VCaP (cell line): ENCODE results near the gene ETF1.

Experiments
- H3K27ac ChIP-seq: fragments of 450-650 bp; 2 replicates; pipeline ENCODE4 v1.5.1; 2017
- TF ChIP-seq, protein P1 (sequence below): fragments of 450-650 bp; conservative IDR thresholded peaks from 2 replicates; pipeline ENCODE4 v1.5.1; 2017; ENCODE audit warnings: mild to moderate bottlenecking, moderate library complexity

ETF1 gene

DNA sequence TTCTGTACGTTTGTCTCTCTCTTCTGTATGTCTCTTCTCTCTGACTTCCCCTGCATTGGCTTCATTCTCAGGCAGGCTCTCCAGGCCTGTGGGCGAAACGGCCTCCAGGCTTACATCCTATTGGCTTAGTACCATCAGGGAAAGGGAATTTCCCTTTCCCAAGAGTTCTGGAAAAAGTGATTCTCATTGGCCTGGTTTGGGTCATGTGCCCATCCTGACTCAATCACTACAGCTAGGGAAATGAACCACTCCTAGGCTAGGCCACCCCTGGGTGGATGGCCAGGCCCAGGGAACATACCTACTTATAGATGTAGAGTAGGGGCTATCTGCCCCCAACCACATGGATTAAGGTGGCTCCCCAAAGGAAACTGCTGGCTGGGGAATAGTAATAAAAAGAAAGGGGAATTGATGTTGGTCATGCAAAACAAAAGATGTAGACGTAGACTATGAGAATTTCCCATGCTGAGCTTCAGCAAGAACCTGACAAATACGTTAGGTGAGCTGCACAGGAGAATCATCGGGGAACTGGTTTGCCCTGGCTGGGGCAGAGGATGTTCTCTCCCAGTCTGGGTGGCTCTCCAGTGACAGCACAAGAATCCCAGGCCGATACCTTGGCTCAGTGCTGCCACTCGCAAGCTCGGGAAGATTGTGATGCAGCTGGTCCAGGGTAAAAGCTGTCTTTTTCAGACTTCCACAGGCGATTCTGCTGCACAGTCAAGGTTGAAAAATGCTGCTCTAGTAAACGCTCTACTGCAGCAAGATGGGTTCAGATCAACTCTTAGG is 81.5 kb downstream of the ETF1 start:
- H3K27ac ChIP-seq, result no peak overlapping the region
- TF ChIP-seq, protein P1, sequence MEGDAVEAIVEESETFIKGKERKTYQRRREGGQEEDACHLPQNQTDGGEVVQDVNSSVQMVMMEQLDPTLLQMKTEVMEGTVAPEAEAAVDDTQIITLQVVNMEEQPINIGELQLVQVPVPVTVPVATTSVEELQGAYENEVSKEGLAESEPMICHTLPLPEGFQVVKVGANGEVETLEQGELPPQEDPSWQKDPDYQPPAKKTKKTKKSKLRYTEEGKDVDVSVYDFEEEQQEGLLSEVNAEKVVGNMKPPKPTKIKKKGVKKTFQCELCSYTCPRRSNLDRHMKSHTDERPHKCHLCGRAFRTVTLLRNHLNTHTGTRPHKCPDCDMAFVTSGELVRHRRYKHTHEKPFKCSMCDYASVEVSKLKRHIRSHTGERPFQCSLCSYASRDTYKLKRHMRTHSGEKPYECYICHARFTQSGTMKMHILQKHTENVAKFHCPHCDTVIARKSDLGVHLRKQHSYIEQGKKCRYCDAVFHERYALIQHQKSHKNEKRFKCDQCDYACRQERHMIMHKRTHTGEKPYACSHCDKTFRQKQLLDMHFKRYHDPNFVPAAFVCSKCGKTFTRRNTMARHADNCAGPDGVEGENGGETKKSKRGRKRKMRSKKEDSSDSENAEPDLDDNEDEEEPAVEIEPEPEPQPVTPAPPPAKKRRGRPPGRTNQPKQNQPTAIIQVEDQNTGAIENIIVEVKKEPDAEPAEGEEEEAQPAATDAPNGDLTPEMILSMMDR, result no peak

DNA sequence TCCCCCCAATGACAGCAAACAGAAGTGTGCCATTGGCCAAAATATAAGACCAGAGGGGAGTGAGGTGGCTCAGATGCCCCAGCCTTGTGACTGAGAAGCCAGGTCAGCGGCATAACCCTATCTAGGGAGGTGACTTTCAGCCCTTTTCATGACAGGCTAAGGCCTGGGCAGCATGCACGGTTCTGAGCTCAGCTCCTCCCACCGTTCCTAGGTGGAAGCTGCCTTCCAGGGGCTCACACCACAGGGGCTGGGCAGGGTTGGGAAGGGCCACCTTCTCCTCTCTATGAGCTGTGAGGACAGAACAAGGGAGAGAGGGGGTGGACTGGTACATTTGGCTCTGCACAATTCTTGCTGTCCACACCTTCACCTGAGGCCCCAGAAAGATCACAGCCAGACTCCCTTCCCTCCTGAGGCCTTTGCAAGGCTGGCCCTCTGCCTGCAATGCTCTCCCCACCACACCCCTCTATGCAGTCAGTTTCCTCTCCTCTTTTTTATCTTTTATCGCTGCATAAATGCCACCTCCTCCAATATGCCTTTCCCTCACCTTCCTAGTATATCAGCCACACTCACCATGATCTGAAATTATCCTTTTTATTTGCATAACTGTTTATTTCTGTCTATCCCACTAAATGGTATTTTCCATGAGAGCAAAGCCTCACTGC is 82.9 kb downstream of the ETF1 start:
- TF ChIP-seq, protein P1, result no peak
- H3K27ac ChIP-seq, result no peak overlapping the region

DNA sequence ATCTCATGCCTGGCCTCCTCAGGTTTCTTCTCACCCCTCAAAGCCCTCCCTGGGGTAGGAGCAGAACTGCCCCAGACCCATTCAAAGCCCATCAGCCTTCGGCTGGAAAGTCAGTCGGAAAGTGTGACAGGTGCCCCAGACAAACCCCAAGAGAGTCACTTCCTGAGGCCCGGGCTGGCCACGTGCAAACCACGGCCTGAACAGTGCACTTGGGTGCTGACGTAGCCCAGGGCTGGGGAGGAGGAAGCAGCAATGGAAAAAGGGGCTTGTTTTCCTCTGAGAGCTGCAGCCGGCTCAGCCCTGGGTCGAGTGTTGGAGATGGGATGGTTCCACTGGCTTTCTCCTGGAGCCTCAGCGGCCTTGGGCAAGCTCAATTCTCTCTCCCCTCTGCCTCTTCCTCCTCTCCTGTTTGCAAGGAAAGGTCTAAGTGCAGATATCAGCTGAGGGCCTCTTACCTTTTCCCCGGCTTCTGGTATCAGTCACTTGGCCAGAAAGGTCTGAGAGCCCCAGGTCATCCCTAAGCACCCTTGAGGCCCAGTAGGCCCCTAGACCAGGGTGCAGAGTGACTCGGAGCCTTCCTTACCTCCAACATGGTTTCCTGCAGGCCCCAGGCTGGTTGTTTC is 83.6 kb downstream of the ETF1 start:
- TF ChIP-seq, protein P1, result no peak
- no peak overlapping the region for H3K27ac ChIP-seq

DNA sequence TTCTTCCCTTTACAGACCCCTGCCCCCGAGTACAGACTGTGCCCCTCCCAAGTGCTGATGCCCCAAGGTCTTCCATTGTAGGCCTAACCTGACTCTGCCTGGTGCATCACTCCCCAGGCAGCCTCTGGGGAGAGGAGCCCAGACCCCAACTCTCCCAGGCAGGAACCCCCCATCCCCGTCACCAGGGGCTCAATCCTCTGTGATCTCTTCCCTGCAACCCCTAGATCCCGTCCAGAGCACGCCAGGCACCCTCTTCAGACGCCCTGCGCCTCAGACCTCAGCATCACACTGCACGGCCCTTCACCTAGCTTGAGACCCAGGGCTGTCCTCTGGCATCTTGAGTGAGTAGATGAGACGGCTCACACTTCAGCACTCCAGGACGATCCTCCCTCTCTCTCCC is 84.2 kb downstream of the ETF1 start:
- TF ChIP-seq, protein P1, result no peak
- no peak overlapping the region for H3K27ac ChIP-seq

DNA sequence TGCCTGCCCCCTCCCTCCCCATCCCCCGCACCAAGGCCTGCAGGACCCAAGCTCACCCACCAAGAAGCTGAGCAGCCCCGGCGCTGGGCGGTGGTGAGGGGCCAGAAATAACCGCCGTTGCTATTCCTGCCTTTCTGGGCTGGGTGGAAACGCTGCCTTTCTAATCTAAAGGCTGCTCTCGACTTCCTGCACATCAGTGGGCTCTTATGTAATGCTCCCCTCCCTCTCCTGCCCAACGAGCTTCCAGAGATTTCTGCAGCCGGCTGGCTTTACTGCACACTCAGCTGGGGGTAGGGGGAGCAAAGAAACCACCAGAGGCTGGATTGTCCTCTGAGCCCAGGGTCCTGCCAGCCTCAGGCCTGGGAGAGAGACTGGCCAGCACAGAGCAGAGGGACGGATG is 84.7 kb downstream of the ETF1 start:
- TF ChIP-seq, protein P1, result no peak
- H3K27ac ChIP-seq, result no peak overlapping the region

DNA sequence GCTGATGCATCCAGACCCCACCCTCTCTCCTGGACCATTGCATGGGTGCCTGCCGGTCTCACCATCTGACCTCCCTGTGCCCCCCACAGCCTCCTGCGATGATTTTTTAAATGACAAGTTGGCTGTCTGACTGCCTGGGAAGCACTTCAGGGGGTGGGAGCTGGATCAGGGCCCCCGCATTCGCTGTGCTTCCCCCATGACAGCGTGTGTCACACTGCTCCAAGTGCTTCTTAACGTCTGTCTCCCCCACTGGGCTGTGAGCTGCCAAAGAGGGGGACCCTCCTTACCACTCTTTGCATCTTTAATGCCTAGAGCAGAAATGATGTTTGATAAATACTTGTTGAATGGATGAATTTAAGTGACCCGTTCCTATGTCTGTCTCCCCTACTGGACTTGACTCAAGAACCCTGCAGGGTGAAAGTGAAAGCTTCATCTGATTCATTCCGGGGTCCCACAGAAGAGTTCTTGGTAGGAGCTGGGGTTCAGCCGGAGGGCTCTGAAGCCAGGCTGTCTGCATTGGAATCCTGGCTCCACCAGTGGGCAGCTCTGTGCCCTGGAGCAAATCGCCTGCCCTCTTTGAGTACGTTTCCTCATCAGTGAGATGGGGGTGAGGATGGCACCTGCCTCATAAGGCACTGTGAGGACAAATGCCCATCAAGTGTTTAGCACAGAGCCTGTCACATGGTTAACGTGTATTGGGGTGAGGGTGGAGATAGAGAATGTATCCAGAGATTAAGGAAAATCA is 85.3 kb downstream of the ETF1 start:
- TF ChIP-seq, protein P1, result peak; percentile 27
- no peak overlapping the region for H3K27ac ChIP-seq
